ENCODE measurements around the gene SUPT4H1. TPM values are rescaled to one million over a fixed set of nuclear protein-coding genes. Genes with fewer than 3 reads are reported as not detected.
"Not testable (repeated sequence)": the region's sequence is repeated elsewhere in the genome, so short reads cannot be mapped to it uniquely, and the experiment has no call there.

The SUPT4H1 gene
- total RNA-seq: 10 to 100 TPM; 50.0 to 51.4 TPM

GRCh38 chr17:58351831-58352595, at the start of gene SUPT4H1:
Gene SUPT4H1 (minus strand): TSS chr17:58352201. CDS start chr17:58352135, 66 bp downstream.
- Histone ChIP-seq H3K36me3 (peaks cover 35% of the 10 kb centered on the region), H3K27me3 (no peaks in the 10 kb centered on the region), H3K9me3 (no peaks in the 10 kb centered on the region), H3K4me1 (peaks cover 0 to 10% of the 10 kb centered on the region in 2 donors), H3K27ac (peak within 1 kb of the TSS; percentile 95 to 98), H3K4me3 (peak within 1 kb of the TSS; percentile 77 to 91)
- TF ChIP-seq CTCF (IDR thresholded peaks at IDR 0.05): peak in 1 of 2 donors; percentile 27
- peak; percentile 84 for DNase-seq (ENCODE audit: low spot score)

GRCh38 chr17:58401287-58401686, 49.3 kb upstream of the SUPT4H1 start:
- H3K4me1 ChIP-seq: no peaks in the 10 kb centered on the region
- no peak for TF ChIP-seq CTCF (IDR thresholded peaks at IDR 0.05)

GRCh38 chr17:58400826-58401225, 48.8 kb upstream of the SUPT4H1 start:
- H3K36me3 ChIP-seq: no peaks in the 10 kb centered on the region
- H3K9me3 ChIP-seq: no peaks in the 10 kb centered on the region
- no peaks in the 10 kb centered on the region for H3K27me3 ChIP-seq
- H3K27ac ChIP-seq: no peak overlapping the region
- DNase-seq (ENCODE audit: low spot score): no peak
- TF ChIP-seq CTCF (IDR thresholded peaks at IDR 0.05): no peak
- H3K4me3 ChIP-seq: no peak overlapping the region
- H3K4me1 ChIP-seq: no peaks in the 10 kb centered on the region

More at GRCh38 chr17:58401287-58401686, 49.3 kb upstream of the SUPT4H1 start:
- H3K36me3 ChIP-seq: no peaks in the 10 kb centered on the region
- no peak for DNase-seq (ENCODE audit: low spot score)
- H3K27ac ChIP-seq: no peak overlapping the region
- no peaks in the 10 kb centered on the region for H3K9me3 ChIP-seq
- H3K4me3 ChIP-seq: no peak overlapping the region
- H3K27me3 ChIP-seq: no peaks in the 10 kb centered on the region

- TF ChIP-seq CTCF (IDR thresholded peaks at IDR 0.05): no peak
- H3K4me1 ChIP-seq: no peaks in the 10 kb centered on the region
- no peak for DNase-seq (ENCODE audit: low spot score)
- H3K4me3 ChIP-seq: no peak overlapping the region
- H3K36me3 ChIP-seq: no peaks in the 10 kb centered on the region
- H3K27me3 ChIP-seq: no peaks in the 10 kb centered on the region
- no peak overlapping the region for H3K27ac ChIP-seq
- no peaks in the 10 kb centered on the region for H3K9me3 ChIP-seq
Observed at GRCh38 chr17:58399974-58400373, 48.0 kb upstream of the SUPT4H1 start.

- H3K4me3 ChIP-seq: no peak overlapping the region
- no peaks in the 10 kb centered on the region for H3K27me3 ChIP-seq
- H3K36me3 ChIP-seq: no peaks in the 10 kb centered on the region
- H3K9me3 ChIP-seq: no peaks in the 10 kb centered on the region
- DNase-seq (ENCODE audit: low spot score): no peak
- no peaks in the 10 kb centered on the region for H3K4me1 ChIP-seq
- no peak overlapping the region for H3K27ac ChIP-seq
- TF ChIP-seq CTCF (IDR thresholded peaks at IDR 0.05): no peak
Observed at GRCh38 chr17:58398574-58399266, 46.7 kb upstream of the SUPT4H1 start.

- DNase-seq (ENCODE audit: low spot score); H3K27ac ChIP-seq; H3K27me3 ChIP-seq; H3K4me3 ChIP-seq; H3K9me3 ChIP-seq; H3K36me3 ChIP-seq; H3K4me1 ChIP-seq: not testable (repeated sequence)
Observed at GRCh38 chr17:58397421-58397820, 45.4 kb upstream of the SUPT4H1 start.

All from right atrium auricular region (tissue), 2 donors.